GM12878 (cell line): Measurements from ENCODE around the gene TET2. TPM values are rescaled to one million over a fixed set of nuclear protein-coding genes. Genes with fewer than 3 reads are reported as not detected.

Source experiments
- ATAC-seq: fragments of 200-7000 bp; cut with Tn5 transposase; 3 replicates; pipeline ENCODE4 v1.9.1; 2020; ENCODE audit warnings: mild to moderate bottlenecking, moderate library complexity
- BruUV-seq: library from RNA; stranded (reverse); fragments of 400-500 nt; replicated peaks from 2 replicates; lab custom pipeline; 2021; lab: Mats Ljungman, UMichigan
- CTCF ChIA-PET: fragments of 300-600 bp; sonication (Branson Sonifier 250); formaldehyde crosslinking; extraction: SDS; loops from one replicate; lab custom pipeline; 2021; ENCODE audit warnings: inconsistent platforms; lab: Yijun Ruan, JAX
- POLR2A ChIA-PET: fragments of 350-600 bp; formaldehyde crosslinking; extraction: SDS; loops from one replicate; lab custom pipeline; 2021; ENCODE audit warnings: inconsistent platforms; lab: Charles Lee
- RAD21 ChIA-PET: fragments of 300-600 bp; sonication (Branson Sonifier 250); formaldehyde crosslinking; loops from one replicate; lab custom pipeline; 2023; ENCODE audit warnings: antibody characterized with exemption; ENCODE audit not compliant: unreplicated experiment; lab: Charles Lee
- SMC1A ChIA-PET: fragments of 300-600 bp; sonication (Branson Sonifier 250); formaldehyde crosslinking; loops from one replicate; lab custom pipeline; 2023; ENCODE audit not compliant: unreplicated experiment, uncharacterized antibody; lab: Charles Lee
- DNase-seq: peaks from one replicate; pipeline ENCODE4 v3.0.0-alpha.2; 2011; ENCODE audit warnings: low read depth, low spot score
- FAIRE-seq: peaks from 3 replicates; lab custom pipeline; 2011; peaks lifted over from hg19 to GRCh38; lab: Jason Lieb, UNC
- H2AFZ ChIP-seq: 2 replicates; pipeline ENCODE4 v1.6.0; 2011; ENCODE audit warnings: low read depth, low read length, control low read depth; ENCODE audit not compliant: control insufficient read depth
- H3K27ac ChIP-seq: 2 replicates; pipeline ENCODE4 v1.5.1; 2011; ENCODE audit warnings: control low read depth; ENCODE audit not compliant: control insufficient read depth, insufficient read depth
- H3K27me3 ChIP-seq, 2 experiments: replicated peaks in 1 of 2; 2 replicates each; pipeline versions ENCODE4 v1.6.0 to v1.6.1; 2011; ENCODE audit warnings: low read length in 1 of 2; ENCODE audit not compliant: control insufficient read depth in 2 of 2, insufficient read depth in 2 of 2
- H3K36me3 ChIP-seq, 2 experiments: 2 replicates each; pipeline ENCODE4 v1.5.1; 2011; ENCODE audit warnings: low read length in 1 of 2; ENCODE audit not compliant: control insufficient read depth in 2 of 2, insufficient read depth in 2 of 2
- H3K4me1 ChIP-seq: 2 replicates; pipeline ENCODE4 v1.6.1; 2011; ENCODE audit warnings: mild to moderate bottlenecking, low read length, moderate library complexity, mixed read lengths; ENCODE audit not compliant: control insufficient read depth, insufficient read depth
- H3K4me2 ChIP-seq: 2 replicates; pipeline ENCODE4 v1.6.0; 2011; ENCODE audit warnings: control low read depth; ENCODE audit not compliant: control insufficient read depth, insufficient read depth
- H3K4me3 ChIP-seq: fragments of 200-600 bp; sonication (generic); 2 replicates; pipeline ENCODE4 v1.5.1; 2016
- H3K79me2 ChIP-seq: 2 replicates; pipeline ENCODE4 v1.6.0; 2011; ENCODE audit warnings: low read length; ENCODE audit not compliant: control insufficient read depth, insufficient read depth
- H3K9ac ChIP-seq: 2 replicates; pipeline ENCODE4 v1.8.0; 2011; ENCODE audit warnings: low read length, control low read depth, mixed read lengths; ENCODE audit not compliant: control insufficient read depth, insufficient read depth
- H3K9me3 ChIP-seq: replicated peaks from 3 replicates; pipeline ENCODE4 v1.5.1; 2011; ENCODE audit warnings: mild to moderate bottlenecking, low read length; ENCODE audit not compliant: control insufficient read depth, insufficient read depth
- H4K20me1 ChIP-seq: 2 replicates; pipeline ENCODE4 v1.6.0; 2011; ENCODE audit not compliant: control insufficient read depth, insufficient read depth
- ATF2 ChIP-seq: IDR thresholded peaks from 2 replicates; pipeline ENCODE4 v1.6.1; 2012; ENCODE audit warnings: low read length, inconsistent platforms
- BCLAF1 ChIP-seq: fragments of 450-650 bp; IDR thresholded peaks from 2 replicates; pipeline ENCODE4 v1.6.1; 2017; ENCODE audit warnings: antibody characterized with exemption, mild to moderate bottlenecking, moderate library complexity
- CEBPZ ChIP-seq: fragments of 150-350 bp; IDR thresholded peaks from 2 replicates; pipeline ENCODE4 v1.6.1; 2016; ENCODE audit warnings: low read depth, low read length
- CHD1 ChIP-seq: IDR thresholded peaks from 2 replicates; pipeline ENCODE4 v1.6.1; 2012; ENCODE audit warnings: low read depth, low read length, improper control_type of control experiment
- DPF2 ChIP-seq: fragments of 450-650 bp; IDR thresholded peaks from 2 replicates; pipeline ENCODE4 v1.6.1; 2017; ENCODE audit warnings: mild to moderate bottlenecking
- NBN ChIP-seq: fragments of 450-650 bp; IDR thresholded peaks from 2 replicates; pipeline ENCODE4 v1.6.1; 2016
- RAD21 ChIP-seq: IDR thresholded peaks from 2 replicates; pipeline ENCODE4 v1.6.1; 2011; ENCODE audit warnings: mild to moderate bottlenecking, low read depth, low read length, moderate library complexity; ENCODE audit not compliant: insufficient read depth
- RB1 ChIP-seq: fragments of 450-650 bp; formaldehyde crosslinking; IDR thresholded peaks from 2 replicates; pipeline ENCODE4 v1.6.1; 2017; ENCODE audit warnings: mild to moderate bottlenecking, borderline replicate concordance
- STAT1 ChIP-seq: fragments of 450-650 bp; conservative IDR thresholded peaks from 2 replicates; pipeline ENCODE4 v1.6.1; 2014; ENCODE audit warnings: antibody characterized with exemption, mild to moderate bottlenecking
- TARDBP ChIP-seq: IDR thresholded peaks from 2 replicates; pipeline ENCODE4 v1.6.1; 2016; ENCODE audit warnings: borderline replicate concordance
- ZNF592 ChIP-seq: fragments of 450-650 bp; IDR thresholded peaks from 2 replicates; pipeline ENCODE4 v1.6.1; 2017; ENCODE audit warnings: mild to moderate bottlenecking, moderate library complexity
- WGBS: methylation state at CpG from one replicate; pipeline ENCODE4 v1.1.6; 2016; ENCODE audit warnings: low lambda C conversion rate; ENCODE audit not compliant: insufficient replicate concordance, insufficient coverage; ENCODE audit errors: missing lambda C conversion rate; 5-methylcytosine and 5-hydroxymethylcytosine counted together
- in situ Hi-C: fragments of 300-500 bp; cut with MboI; formaldehyde crosslinking; loops from 9 replicates; pipeline ENCODE4 v1.14.3; 2018; ENCODE audit warnings: mixed read lengths
- intact Hi-C: fragments of 100-400 bp; cut with micrococcal nuclease; formaldehyde crosslinking; loops from one replicate; pipeline ENCODE4 v1.14.2; 2022; ENCODE audit not compliant: unreplicated experiment
- polyA plus RNA-seq, 11 experiments: library from polyadenylated mRNA; depleted of rRNA in 4 of 11; unstranded in 6 of 11; stranded (reverse) in 5 of 11; fragments of >200 nt; fragmentation: Nextera tagmentation in 4 of 11; fragmentation: Illumina TruSeq in 1 of 11; extraction: Ambion mirVana in 4 of 11; extraction: Trizol in 1 of 11; gene quantifications; 1 replicate in 1 of 11; 2 replicates in 10 of 11; pipeline versions ENCODE4 v1.2.1 to v1.2.3, GENCODE V29; 2011 to 2016; ENCODE audit warnings: inconsistent platforms in 2 of 11, missing spikeins in 2 of 11, low read depth in 1 of 11
- total RNA-seq, 4 experiments: library from RNA; depleted of rRNA in 3 of 4; stranded (reverse); fragments of >200 nt in 3 of 4; fragmentation: Illumina TruSeq in 1 of 4; extraction: Trizol in 1 of 4; gene quantifications; 2 replicates each; pipeline versions ENCODE4 v1.2.1 to v1.2.3, GENCODE V29; 2013 to 2021

Gene TET2
- total and polyA plus RNA-seq, 10 of the 15 experiments (the other 5 are each of a cell fraction or from before 2014, with no cell fraction given): 3.7 to 49.0 (median 27.5) TPM

- H3K27me3 ChIP-seq: no peaks in the 10 kb centered on the region
- no peaks in the 10 kb centered on the region for H4K20me1 ChIP-seq
- SMC1A ChIA-PET: interaction anchor here (1.0 to 1.9 kb wide), 2 partner anchors 9 to 212 kb away, joined by 3 to 8 read pairs; no protein-coding TSS in a partner anchor
- in situ Hi-C loops (no loop called here), intact Hi-C loops (loop anchor here (10.0 kb wide), 1 partner anchor 298 kb away; no protein-coding TSS in a partner anchor)
- FAIRE-seq (no peak), DNase-seq (no peak), ATAC-seq (no peak)
- peaks cover 29% of the 10 kb centered on the region for H3K79me2 ChIP-seq
- WGBS: 97% methylated on average over 4 of the region's 4 CpGs
- CTCF ChIA-PET: interaction anchor here (1.4 to 1.5 kb wide), 2 partner anchors 13 to 92 kb away, joined by 4 to 5 read pairs; no protein-coding TSS in a partner anchor
- H2AFZ ChIP-seq: no peak overlapping the region
- peaks cover 27% of the 10 kb centered on the region for H3K4me1 ChIP-seq
- no TSS peak for BruUV-seq
- POLR2A ChIA-PET: no interaction called here
- RAD21 ChIA-PET: interaction anchor here (1.1 kb wide), 1 partner anchor 12 kb away, joined by 3 read pairs; no protein-coding TSS in a partner anchor
- no peak overlapping the region for H3K9ac ChIP-seq
- peaks cover 12 to 32% of the 10 kb centered on the region in 2 experiments for H3K36me3 ChIP-seq
- H3K4me3 ChIP-seq: no peak overlapping the region
- H3K27ac ChIP-seq: no peak overlapping the region
- H3K4me2 ChIP-seq: no peak overlapping the region
- peaks cover 14% of the 10 kb centered on the region; the same call in 2 of the 3 replicates for H3K9me3 ChIP-seq
- TF ChIP-seq NBN (no peak), STAT1 (no peak), CHD1 (no peak), CEBPZ (no peak), ZNF592 (no peak), RAD21 (no peak), TARDBP (no peak), RB1 (no peak), ATF2 (no peak), BCLAF1 (no peak), DPF2 (no peak)
Measured at GRCh38 chr4:105232374-105232773, 85.7 kb downstream of the TET2 start.
